Lower leg skin (tissue), 4 donors: Measurements from ENCODE around the gene KRABD2.

Experiments used
- DNase-seq, 2 donors: peaks; one replicate each; pipeline ENCODE4 v3.0.0-alpha.2; 2019; ENCODE audit warnings: low spot score in 2 of 2
- H3K4me3 ChIP-seq: fragments of 200-600 bp; sonication (generic); 2 replicates; pipeline ENCODE4 v1.5.1; 2017; ENCODE audit warnings: mild to moderate bottlenecking, low read depth; ENCODE audit not compliant: poor library complexity, severe bottlenecking
- POLR2A ChIP-seq, 2 donors: fragments of 450-650 bp; IDR thresholded peaks; one replicate each; pipeline ENCODE4 v1.6.1; 2016 to 2017; ENCODE audit warnings: antibody characterized with exemption in 2 of 2, mild to moderate bottlenecking in 1 of 2, moderate library complexity in 1 of 2
- WGBS, 2 donors: methylation state at CpG; one replicate each; pipeline ENCODE4 v1.1.5; 2018; 5-methylcytosine and 5-hydroxymethylcytosine counted together
- intact Hi-C: fragments of 100-400 bp; cut with DNase I; formaldehyde crosslinking; loops from one replicate; pipeline ENCODE4 v1.15.0; 2023; ENCODE audit warnings: low total_unique reads
- TF ChIP-seq, protein P1 (sequence below), 3 donors: fragments of 450-650 bp; IDR thresholded peaks; one replicate each; pipeline ENCODE4 v1.5.1; 2016; ENCODE audit warnings: antibody characterized with exemption in 3 of 3, mild to moderate bottlenecking in 3 of 3, moderate library complexity in 2 of 3

KRABD2 gene

DNA sequence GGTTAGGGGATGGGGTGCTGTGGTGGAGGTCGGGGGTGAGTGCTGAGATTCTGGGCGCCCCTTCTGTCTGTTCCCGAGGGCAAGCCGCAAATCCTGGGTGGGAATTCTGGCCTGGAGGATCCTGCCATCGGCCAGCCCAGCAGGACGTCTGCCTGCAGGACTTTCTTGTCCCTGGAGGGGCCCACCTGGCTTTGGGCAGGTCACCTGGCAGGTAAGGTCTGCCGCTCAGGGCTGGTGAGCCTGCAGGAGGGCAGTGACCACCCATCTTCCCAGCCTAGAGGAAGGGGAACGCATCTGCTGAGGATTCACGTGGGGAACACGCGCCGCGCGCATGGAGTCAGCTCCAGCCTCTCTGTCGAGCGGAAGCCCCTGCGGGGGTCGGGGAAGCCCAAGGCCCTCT is 15.8 kb upstream of the KRABD2 start:
- WGBS, 2 donors, result 66 to 68% methylated on average over 14 to 17 of the region's 18 CpGs
- TF ChIP-seq POLR2A (IDR thresholded peaks at IDR 0.05), result no peak
- TF ChIP-seq, protein P1, sequence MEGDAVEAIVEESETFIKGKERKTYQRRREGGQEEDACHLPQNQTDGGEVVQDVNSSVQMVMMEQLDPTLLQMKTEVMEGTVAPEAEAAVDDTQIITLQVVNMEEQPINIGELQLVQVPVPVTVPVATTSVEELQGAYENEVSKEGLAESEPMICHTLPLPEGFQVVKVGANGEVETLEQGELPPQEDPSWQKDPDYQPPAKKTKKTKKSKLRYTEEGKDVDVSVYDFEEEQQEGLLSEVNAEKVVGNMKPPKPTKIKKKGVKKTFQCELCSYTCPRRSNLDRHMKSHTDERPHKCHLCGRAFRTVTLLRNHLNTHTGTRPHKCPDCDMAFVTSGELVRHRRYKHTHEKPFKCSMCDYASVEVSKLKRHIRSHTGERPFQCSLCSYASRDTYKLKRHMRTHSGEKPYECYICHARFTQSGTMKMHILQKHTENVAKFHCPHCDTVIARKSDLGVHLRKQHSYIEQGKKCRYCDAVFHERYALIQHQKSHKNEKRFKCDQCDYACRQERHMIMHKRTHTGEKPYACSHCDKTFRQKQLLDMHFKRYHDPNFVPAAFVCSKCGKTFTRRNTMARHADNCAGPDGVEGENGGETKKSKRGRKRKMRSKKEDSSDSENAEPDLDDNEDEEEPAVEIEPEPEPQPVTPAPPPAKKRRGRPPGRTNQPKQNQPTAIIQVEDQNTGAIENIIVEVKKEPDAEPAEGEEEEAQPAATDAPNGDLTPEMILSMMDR (IDR thresholded peaks at IDR 0.05), result no peak
- H3K4me3 ChIP-seq, result no peak overlapping the region
- intact Hi-C loops, result no loop called here
- peak in 1 of 2 donors; percentile 60 for DNase-seq

DNA sequence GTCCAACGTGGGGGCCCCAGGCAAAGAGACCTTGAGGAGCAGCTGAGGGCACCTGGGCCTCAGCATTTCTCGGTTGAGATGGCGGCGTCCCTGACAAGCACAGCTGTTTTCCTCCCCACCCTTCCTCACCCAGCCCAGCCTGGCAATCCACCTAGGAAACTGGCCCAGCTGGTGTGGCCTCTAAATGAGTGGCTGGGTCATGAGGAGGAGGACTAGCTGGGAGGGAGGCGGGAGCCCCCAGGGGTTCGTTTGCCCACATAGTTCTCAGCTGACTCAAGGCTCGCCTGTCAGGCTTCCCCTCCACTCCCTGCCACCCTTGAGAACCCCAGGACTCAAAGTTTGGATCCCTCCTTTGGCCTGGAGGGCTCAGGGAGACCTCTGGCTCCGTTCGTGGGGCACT is 15.2 kb upstream of the KRABD2 start:
- no peak for TF ChIP-seq POLR2A (IDR thresholded peaks at IDR 0.05)
- TF ChIP-seq, protein P1 (IDR thresholded peaks at IDR 0.05), result no peak
- WGBS, 2 donors, result 35 to 43% methylated on average over 6 to 9 of the region's 9 CpGs
- DNase-seq, result peak in 1 of 2 donors; percentile 69
- intact Hi-C loops, result no loop called here
- H3K4me3 ChIP-seq, result no peak overlapping the region

DNA sequence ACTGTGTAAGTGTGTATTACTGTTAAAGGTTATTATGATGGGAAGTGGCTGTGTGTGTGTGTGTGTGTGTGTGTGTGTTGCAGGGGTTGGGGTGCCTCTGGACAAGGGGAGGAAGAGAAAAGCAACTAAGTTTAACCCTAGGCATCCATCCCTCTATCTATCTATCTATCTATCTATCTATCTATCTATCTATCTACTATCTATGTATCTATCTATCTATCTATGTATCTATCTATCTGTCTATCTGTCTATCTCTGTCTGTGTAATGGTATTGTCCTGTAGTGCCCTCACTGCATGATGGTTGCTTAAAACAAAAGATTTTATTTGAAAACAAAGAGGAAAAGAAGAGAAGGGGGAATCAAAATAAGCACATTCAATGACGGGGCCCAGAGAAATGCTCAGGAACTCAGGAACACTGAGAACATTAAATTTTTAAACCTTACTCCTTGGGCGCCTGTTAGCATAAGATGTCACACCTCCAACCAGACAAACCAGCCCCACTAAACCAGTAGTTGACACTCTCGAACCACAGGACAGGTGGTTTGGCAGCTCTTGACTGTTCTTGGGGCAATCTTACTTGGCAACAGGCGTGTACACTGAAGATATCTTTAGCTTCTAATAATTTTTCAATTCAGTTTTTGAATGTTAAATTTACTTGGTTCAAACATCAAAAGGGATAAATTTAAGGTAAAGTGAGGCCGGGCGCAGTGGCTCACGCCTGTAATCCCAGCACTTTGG is 11.6 kb upstream of the KRABD2 start:
- intact Hi-C loops, result no loop called here
- WGBS, 2 donors, result 80 to 82% methylated on average over 7 of the region's 7 CpGs
- H3K4me3 ChIP-seq, result no peak overlapping the region
- DNase-seq, result no peak
- TF ChIP-seq, protein P1 (IDR thresholded peaks at IDR 0.05), result no peak
- TF ChIP-seq POLR2A (IDR thresholded peaks at IDR 0.05), result no peak

DNA sequence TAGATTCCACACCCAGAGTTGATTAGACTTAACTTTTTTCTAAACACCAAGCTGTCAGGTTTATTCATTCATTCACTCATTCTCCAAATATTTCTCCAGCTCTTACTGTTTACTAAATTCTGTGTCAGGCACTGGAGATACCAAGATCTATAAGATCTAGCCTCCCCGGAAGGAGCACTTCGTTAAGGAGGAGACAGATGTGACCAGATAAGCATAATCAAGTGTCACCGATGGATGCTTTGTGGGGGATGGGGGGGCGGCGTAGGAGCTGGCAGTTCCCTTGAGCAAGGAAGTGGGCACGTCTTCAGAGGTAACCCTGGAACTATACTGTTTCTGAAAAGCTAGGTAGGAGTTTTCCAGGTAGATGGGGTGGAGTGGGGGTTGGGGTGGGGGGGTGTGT is 10.3 kb upstream of the KRABD2 start:
- intact Hi-C loops, result no loop called here
- no peak for DNase-seq

DNA sequence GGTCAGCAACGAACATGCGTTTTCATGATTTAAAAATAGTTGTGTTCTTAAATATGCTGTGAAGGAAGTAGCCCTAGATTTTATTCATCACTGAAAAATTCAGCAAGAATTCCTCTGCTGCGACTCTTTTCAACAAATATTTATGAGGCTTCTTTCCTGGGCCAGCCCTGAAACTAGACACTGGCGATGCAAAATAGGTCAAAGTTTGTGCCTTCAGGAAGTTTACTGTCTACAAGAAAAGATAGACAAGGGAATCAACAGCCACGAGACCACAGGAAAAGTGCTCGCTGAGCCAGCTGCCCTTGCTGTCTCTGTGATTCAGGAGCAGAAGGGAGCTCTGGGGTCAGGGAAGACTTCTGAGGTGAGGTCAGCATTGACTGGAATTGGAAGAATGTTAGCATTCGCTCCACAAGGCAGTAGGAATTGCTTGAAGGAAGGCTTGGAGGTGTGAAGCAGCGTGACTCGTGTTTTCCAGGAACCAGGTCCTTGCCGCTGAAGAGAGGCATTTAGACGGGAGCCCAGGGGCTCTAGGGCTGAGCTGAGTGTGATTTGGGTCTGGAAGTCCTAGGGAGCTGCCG is 8.4 kb upstream of the KRABD2 start:
- no peak for DNase-seq
- intact Hi-C loops, result no loop called here
- TF ChIP-seq, protein P1 (IDR thresholded peaks at IDR 0.05), result no peak
- TF ChIP-seq POLR2A (IDR thresholded peaks at IDR 0.05), result no peak
- no peak overlapping the region for H3K4me3 ChIP-seq
- WGBS, 2 donors, result 72 to 75% methylated on average over 12 of the region's 12 CpGs

More for the DNA sequence above, 10.3 kb upstream of the KRABD2 start:
- 54 to 68% methylated on average over 6 of the region's 6 CpGs for WGBS, 2 donors
- TF ChIP-seq POLR2A (IDR thresholded peaks at IDR 0.05), result no peak
- TF ChIP-seq, protein P1 (IDR thresholded peaks at IDR 0.05), result no peak
- no peak overlapping the region for H3K4me3 ChIP-seq
